Hematopoietic multipotent progenitor cell treated with erythropoietin and hydrocortisone succinate and interleukin-3 and kit ligand, for 17 days (in vitro differentiated cells): Measurements from ENCODE around the gene ZIC1.

ENCODE experiments used
- DNase-seq: peaks from one replicate; pipeline ENCODE4 v3.0.0-alpha.2; 2015; ENCODE audit warnings: low spot score

ZIC1 gene

DNA sequence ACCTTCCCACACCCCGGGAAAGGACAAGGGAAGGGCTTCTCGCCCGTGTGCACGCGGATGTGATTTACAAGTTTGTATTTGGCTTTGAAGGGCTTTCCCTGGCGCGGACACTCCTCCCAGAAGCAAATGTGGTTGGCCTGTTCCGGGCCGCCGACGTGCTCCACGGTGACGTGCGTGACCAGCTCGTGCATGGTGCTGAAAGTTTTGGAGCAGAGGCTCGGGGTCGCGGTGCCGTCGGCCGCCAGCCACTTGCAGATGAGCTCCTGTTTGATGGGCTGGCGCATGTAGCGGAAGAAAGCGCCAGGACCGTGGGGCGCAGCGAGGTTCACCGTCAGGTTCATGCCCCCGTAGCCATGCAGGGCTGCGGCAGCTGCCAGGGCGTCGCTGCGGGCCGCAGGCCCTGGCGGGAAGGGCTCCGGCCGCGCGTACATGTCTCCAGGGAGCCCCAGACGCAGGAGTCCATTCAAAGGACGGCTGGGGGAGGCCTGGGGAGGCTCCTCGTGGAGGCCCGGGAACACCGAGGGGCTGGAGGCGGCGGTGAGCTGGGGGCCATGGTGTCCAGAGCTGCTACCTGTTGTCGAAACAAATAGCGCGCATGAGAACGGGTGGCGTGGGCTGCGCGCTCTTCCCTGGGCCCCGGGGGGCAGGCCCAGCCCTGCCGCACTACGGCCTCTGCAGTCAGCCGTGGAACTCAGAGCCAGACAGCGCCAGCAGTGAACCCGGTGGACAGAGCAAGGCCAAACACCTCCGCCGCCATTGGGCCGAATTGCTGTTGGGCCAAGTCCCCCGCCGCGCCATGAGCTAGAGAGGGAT lies 13.1 kb upstream of the ZIC1 start:
- no peak for DNase-seq

GRCh38 chr3:147396712-147397046 lies 12.5 kb upstream of the ZIC1 start:
- no peak for DNase-seq

DNA sequence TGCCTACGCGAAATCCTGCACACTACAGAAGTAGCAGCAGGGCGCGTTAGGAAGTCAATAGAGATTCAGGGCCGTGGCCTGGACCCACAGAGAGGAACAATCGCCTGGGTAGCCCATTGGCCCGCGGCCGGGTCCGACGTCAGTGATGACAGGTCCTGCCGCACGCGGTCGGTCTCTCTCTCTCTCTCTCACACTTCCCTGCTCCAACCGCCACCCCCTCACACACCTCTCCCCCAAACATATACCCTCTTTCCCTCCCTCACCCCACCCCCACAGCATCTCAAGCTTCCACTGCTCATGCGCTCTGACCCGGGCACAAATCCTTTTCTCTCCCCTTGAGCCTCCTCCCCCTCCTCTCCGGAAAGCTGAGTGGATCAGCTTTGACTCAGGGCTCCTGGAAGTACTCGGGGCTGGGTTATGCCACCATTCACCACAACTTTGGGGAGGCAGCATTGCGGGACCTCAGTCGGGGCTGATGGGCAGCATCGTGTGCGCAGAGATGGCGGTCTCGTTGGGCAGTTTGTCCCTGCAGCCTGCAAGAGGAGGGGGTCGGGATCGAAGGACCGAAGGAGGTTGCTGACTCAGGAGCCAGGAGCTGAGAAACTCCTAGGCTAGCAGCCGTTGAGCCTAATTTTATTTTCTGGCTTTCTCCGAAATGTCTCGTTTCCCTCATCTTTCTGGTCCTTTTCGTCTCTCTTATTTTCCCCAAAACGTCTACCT lies 11.8 kb upstream of the ZIC1 start:
- DNase-seq = no peak

GRCh38 chr3:147397875-147398812 lies 11.0 kb upstream of the ZIC1 start:
- DNase-seq = no peak

DNA sequence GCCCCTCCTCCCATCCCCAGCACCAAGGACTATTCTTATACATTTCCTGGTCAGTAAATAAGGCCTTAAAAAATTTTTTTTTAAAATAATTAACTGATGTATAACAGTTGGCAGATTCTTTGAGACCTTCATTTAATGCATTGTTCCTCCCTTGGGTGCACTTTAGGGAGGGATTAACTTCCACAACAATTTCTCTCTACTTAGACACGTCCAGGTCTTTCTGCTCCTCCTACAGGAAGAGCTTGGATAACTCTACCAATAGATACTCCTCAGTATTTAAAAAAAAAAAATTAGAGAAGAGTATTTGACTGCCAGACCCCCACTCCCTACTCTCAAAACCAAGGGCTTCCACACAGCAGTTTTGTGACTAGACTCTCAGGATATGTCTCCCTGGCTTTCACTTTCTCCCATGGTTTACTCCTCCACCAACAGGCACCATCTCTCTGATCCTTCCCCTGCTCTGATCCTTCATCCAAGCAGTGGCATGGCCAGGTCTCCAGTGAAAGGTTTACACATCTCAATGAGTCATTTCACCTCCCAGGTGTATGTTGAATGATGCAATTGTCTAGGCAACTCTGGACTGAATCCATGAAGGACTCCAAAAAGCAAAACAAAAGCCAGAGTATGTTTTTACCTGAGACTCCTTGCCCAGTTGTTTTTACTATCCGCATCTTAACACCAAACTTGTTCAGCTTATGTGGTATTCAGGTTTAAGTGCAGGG lies 10.2 kb upstream of the ZIC1 start:
- no peak for DNase-seq

- no peak for DNase-seq
These were observed 9.1 kb upstream of the ZIC1 start for GRCh38 chr3:147400111-147400510.

- no peak for DNase-seq
These were observed 8.2 kb upstream of the ZIC1 start for GRCh38 chr3:147400999-147401398.

DNA sequence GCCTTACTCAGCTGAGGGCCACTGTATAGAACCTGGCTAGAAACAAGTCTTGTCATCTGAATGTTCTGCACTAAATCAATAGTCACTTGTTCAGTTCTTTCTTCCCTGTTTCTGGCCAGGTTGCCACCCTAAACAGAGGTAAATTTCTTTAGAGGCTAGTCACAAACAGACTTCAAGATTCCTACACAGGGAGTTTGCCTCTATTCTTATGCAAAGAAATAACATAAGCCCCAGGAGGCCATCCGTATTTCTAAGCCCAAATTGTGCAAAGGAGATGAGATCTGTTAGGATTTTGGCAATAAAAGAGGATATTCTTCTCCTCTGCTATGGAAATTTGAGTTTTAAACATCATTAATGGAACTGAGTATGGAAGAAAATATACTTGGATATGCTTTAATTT lies 7.7 kb upstream of the ZIC1 start:
- no peak for DNase-seq

DNA sequence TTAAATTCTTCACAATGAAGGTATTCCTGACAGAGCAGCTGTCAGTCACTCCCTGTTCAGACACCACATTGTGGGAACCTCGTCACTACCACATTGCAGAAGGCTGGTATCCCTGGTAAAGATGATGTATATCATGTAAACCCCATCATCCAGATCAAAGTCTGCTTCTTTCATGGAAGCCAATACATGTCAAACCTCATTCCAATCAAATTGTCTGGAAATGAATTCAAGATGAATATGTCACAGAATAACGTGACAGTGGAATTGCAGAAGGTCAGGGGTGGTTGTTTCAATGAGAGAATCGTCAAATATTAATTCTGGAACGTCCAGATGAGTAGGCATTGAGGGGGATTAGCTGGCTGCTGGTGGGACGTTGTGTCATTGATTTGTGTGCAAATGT lies 7.0 kb upstream of the ZIC1 start:
- DNase-seq = no peak

DNA sequence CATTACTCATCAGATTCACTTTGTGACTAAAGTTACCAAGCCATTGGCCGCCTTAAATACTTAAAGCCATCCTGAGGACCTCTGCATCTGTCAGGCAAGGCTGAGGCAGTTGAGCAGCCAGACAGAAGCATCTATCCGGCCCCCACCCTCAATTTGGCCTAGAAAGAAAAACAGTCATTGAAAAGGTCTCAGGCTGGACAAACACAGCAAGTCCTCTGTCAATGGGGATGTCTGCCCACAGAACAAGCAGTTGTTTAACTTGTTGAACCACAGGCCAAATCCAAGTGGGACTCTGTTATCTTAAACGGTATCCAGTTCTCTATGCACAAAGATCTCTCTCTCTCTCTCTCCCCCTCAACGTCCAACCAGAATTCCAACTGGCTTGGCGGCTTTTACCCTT lies 5.7 kb upstream of the ZIC1 start:
- no peak for DNase-seq

GRCh38 chr3:147404000-147404799 lies 5.0 kb upstream of the ZIC1 start:
- no peak for DNase-seq

DNA sequence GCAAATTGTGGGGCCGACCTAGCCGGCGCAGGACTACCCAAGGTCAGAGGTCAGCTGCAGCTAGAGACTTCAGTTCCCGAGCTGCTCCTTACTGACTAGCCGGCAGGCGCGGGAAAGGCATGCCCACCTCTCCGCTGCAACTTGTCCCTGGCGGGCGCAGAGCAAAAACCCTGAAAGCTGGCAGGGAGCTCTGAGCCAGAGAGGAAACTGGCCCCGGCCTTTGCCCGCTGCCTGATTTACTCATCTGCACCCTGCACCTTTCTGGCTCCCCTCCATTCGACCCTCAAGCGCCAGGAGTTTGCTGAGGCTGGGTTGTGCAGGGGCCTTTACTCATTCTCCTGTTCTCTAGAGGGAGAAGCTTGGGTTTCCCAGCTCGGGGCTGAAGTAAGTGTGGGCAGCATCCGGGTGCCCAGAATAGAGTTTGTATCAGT lies 4.3 kb upstream of the ZIC1 start:
- DNase-seq = no peak

DNA sequence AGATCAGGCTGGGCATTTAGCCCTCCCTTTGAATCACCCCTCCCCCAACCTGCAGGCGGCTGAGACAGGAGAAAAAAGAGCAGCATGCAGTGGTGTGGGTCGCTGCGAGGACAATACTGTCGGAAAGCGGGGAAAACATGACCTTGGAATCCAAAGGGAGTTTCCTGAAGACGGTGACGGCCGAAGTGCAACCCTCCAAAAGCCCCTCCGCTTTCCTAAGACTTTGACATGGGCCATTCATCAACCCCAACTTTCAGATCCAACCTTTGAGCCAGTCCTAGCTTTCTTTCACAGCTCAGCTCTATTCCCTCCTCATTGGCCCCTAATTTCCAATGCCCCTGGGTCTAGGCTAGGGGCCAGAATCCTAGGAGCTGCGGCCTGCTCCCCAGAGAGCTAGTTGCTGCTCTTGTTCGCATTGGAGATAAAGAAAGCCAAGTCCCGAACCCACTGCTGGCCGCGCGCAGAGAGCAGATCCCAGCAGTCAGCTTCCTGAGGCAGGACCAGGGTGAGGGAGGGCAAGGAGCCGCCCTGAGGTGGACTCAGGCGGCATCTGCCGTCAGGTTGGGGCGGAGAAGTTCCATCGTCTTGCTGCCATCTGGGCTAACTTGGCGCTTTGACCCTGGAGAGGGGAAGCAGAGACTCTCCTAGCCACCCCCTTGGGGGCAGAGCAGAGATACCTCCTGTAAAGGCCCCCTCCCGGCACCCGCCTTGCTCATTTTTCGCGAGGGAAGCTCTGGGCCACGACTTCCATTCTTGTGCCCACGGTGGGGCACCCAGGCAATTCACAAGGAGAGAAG lies 3.7 kb upstream of the ZIC1 start:
- DNase-seq = no peak

GRCh38 chr3:147406028-147406931 lies 2.9 kb upstream of the ZIC1 start, which contains the start of gene ZIC4:
ZIC4 (minus strand) TSS chr3:147406543; CDS start chr3:147402797, 3,746 bp downstream.
- no peak for DNase-seq

GRCh38 chr3:147407114-147407497 lies 2.1 kb upstream of the ZIC1 start:
- DNase-seq = no peak

GRCh38 chr3:147407498-147408187 lies 1.5 kb upstream of the ZIC1 start:
- DNase-seq = no peak

- no peak for DNase-seq
These were observed 721 bp upstream of the ZIC1 start for GRCh38 chr3:147408188-147409100.
